ENCODE measurements around the gene FMNL2. TPM values are rescaled to one million over a fixed set of nuclear protein-coding genes. Genes with fewer than 3 reads are reported as not detected.

Gene FMNL2
- total and polyA plus RNA-seq, 4 experiments from 2014 or later, result 0.06 to 1.6 (median 0.94) TPM; not detected in 1

DNA sequence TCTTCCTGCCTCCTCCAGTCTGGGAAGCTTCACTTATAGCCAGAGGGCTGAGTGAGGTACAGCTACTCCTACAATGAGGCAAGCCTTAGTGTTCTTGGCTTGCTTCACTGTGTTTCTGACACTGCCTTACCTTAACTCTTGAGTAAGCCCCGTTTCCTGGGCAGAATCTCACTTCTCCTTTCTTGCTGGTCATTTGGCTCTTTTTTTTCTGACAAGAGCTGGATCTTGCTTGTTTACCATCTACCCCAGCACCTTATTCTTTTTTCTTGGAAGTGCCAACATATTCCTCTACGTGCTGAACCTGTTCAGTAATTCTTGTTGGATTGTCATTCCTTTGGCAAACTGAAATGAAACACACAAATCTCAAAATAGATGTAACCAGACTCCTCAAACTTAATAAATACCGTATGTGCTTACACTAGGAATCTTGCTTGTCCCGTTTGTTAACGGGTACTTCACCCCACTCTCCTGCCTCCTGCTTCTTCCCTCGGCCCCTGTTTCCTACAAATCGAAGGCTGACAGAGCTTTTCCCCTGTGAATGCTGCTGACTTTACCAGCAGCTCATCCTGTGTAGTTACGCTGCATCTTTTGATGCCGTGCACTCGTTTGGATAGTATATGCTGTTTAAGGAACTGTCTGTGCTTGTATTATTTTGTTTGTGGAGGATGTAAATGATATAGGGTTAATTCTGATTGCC lies 132.2 kb downstream of the FMNL2 start:
- DNase-seq, result no peak
- Mint-ChIP-seq H3K27me3 (peaks cover 2 to 5% of the 10 kb centered on the region in 2 donors), H3K4me3 (no peak overlapping the region), H3K9me3 (no peaks in the 10 kb centered on the region), H3K4me1 (peaks cover 0 to 10% (median 4%) of the 10 kb centered on the region in 4 donors), H3K27ac (no peak overlapping the region), H3K36me3 (no peaks in the 10 kb centered on the region)
- intact Hi-C loops (cut with micrococcal nuclease), result no loop called here
- ChIA-PET CTCF (ENCODE audit: partially characterized antibody) (no interaction called here), POLR2A (ENCODE audit: partially characterized antibody) (no interaction called here)
- Histone ChIP-seq H3K27me3 (ENCODE audit: insufficient read depth, low read length) (no peaks in the 10 kb centered on the region), H3K9me3 (ENCODE audit: control insufficient read depth in 1 of 2, low read length in 2 of 2) (no peaks in the 10 kb centered on the region), H3K4me1 (ENCODE audit: insufficient read depth, low read length) (no peaks in the 10 kb centered on the region), H3K4me3 (ENCODE audit: low read length in 2 of 2) (no peak overlapping the region), H3K36me3 (ENCODE audit: insufficient read depth, low read length) (no peaks in the 10 kb centered on the region), H3K27ac (ENCODE audit: low read depth, low read length) (no peak overlapping the region)

DNA sequence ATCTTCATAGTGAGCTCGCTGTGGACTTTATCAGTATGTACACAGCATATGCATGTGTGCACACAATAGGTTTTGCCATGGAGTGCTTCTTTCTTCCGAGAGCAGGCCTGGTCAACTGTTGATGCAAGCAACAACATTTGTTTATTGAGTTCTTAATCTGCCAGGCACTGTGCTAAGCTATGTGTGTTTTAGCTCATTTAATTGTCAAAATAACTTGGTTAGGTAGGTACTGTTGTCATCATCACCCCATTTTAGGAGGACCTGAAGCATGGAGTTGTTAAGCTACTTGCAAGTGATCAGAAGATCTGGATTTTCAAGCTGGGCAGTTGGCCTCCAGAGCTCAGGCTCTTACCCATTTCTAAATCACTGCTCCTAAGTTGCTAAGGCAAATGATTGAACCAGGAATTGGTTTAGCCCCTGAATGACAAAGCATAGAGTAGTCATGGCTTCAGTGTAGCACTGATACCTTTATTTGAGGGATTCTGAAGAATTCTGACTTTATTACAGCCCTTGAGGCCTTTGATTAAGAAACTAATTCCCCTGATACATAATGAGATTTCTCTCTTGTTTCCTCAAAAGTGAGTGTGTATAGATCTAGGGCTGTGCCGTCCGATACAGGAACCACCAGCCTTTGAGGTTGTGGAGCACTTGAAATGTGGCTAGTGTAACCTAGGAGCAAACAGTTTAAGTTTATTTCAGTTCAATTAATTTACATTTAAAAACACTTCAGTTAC lies 132.9 kb downstream of the FMNL2 start:
- Histone ChIP-seq H3K9me3 (ENCODE audit: control insufficient read depth in 1 of 2, low read length in 2 of 2) (no peaks in the 10 kb centered on the region), H3K4me3 (ENCODE audit: low read length in 2 of 2) (no peak overlapping the region), H3K27ac (ENCODE audit: low read depth, low read length) (no peak overlapping the region), H3K36me3 (ENCODE audit: insufficient read depth, low read length) (no peaks in the 10 kb centered on the region), H3K27me3 (ENCODE audit: insufficient read depth, low read length) (no peaks in the 10 kb centered on the region), H3K4me1 (ENCODE audit: insufficient read depth, low read length) (no peaks in the 10 kb centered on the region)
- Mint-ChIP-seq H3K9me3 (no peaks in the 10 kb centered on the region), H3K36me3 (no peaks in the 10 kb centered on the region), H3K4me1 (peaks cover 0 to 10% (median 4%) of the 10 kb centered on the region in 4 donors), H3K27ac (no peak overlapping the region), H3K27me3 (peaks cover 2 to 5% of the 10 kb centered on the region in 2 donors), H3K4me3 (no peak overlapping the region)
- intact Hi-C loops (cut with micrococcal nuclease), result no loop called here
- no peak for DNase-seq
- ChIA-PET POLR2A (ENCODE audit: partially characterized antibody) (no interaction called here), CTCF (ENCODE audit: partially characterized antibody) (no interaction called here)

DNA sequence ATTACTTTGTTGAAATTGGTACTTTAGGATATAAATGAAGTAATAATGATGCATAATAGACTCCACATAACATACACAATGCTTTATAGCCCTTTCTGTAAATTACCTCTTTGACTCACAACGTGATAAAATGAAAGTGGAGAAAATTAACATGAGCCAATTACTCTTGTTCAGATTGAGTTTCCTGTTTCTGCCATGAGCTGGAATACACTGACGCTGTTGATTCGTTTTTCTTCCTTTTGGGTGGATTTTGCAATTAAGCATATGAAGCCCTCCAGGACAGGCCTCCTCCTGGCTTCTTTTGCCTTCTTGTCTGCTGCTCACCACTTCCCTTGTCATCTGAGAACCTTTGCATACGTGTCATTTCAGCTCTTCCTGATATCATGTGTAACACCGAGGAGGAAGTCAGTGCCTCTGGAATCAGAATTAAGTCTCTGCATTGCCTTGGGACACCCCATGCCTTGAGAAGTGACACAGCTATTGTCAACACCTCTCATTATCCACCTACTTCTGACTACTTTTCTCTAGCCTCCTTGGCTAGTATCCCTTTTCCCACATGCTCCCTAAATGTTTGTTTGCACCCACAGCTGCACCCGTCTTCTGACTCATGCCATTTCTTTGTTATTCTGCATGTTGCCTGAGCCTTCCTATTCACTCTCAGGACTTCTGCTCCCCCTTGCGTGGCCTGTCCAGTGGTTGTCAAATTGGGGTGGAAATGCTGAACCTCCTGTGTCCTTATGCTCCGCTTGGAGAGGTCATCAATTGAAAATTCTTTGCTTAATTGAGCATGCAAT lies 134.1 kb downstream of the FMNL2 start:
- peaks cover 0 to 10% (median 4%) of the 10 kb centered on the region in 4 donors for H3K4me1 Mint-ChIP-seq
- peak overlapping the region in 2 of 8 donors; percentile 3 to 4 for H3K4me3 Mint-ChIP-seq
- CTCF ChIA-PET (ENCODE audit: partially characterized antibody), result no interaction called here
- no peaks in the 10 kb centered on the region for H3K9me3 Mint-ChIP-seq
- H3K36me3 Mint-ChIP-seq, result no peaks in the 10 kb centered on the region
- peaks cover 2 to 5% of the 10 kb centered on the region in 2 donors for H3K27me3 Mint-ChIP-seq
- POLR2A ChIA-PET (ENCODE audit: partially characterized antibody), result no interaction called here
- no peak for DNase-seq
- Histone ChIP-seq H3K4me1 (ENCODE audit: insufficient read depth, low read length) (no peaks in the 10 kb centered on the region), H3K9me3 (ENCODE audit: control insufficient read depth in 1 of 2, low read length in 2 of 2) (no peaks in the 10 kb centered on the region), H3K4me3 (ENCODE audit: low read length in 2 of 2) (no peak overlapping the region), H3K36me3 (ENCODE audit: insufficient read depth, low read length) (no peaks in the 10 kb centered on the region), H3K27ac (ENCODE audit: low read depth, low read length) (no peak overlapping the region), H3K27me3 (ENCODE audit: insufficient read depth, low read length) (no peaks in the 10 kb centered on the region)
- H3K27ac Mint-ChIP-seq, result peak overlapping the region in 2 of 7 donors; percentile 13 to 44
- intact Hi-C loops (cut with micrococcal nuclease), result no loop called here

DNA sequence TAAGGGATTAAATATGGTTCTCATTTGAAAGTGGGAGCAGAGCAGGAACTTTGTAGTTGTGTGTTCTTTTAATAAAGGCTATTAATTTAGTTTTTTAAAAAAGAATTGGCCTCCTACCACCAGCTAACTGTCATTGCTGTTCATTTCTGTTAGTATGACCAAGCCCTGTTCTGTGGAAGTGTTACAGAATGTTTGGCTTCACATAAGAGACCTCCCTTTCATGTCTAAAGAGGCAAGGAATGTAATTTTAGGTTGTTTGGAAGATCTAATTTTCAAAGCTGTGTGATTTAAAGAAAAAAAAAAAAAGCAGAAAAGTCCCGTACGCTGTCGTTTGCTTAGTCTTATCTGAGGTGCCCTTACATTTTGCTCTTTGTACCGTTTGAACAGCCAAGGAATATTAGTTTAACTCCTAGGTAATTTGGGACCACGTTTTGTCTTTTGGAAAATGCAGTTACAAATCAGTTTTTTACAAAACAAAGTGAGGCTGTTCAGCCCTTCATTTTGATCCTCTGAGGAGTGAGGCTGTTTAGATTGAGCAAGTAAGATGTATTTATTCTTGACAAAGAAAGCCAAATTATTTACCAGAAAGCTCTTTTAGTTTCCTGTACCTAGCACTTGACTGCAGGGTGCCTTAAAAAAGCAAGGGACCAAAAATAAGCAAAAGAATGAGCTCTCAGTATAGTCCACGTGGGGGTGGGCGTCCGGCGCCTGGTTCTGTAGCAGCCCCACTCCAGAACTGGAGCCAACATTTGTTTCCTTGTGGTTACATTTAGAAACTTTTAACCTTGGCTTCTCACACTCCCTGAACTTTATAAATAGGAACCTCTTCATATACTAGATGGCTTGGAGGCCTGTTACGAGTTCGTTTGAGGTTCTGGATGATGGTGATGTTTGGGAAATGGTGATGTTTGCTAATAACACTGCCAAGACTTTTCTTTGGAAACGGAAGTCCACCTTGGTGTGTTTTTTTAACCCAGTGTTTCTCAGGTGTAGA lies 136.2 kb downstream of the FMNL2 start:
- no peak overlapping the region for H3K4me3 Mint-ChIP-seq

DNA sequence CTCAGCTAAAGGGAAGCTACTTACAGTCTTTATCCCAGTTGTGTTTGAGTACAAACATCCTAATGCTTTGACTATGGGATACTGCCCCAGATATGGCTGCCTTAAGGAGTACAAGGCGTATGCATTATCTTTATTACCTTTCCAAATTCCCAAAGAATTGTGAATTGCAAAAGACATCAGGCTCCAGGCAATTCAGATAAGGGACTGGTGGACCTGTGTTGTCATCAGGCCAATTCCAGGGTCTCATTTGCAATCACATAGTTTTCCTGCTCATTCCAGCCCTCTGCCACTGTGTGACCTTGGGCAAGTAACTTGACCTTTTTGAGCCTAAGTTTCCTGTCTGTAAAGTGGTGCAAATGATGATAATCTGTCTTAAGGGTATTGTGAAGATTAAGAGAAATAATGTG lies 137.5 kb downstream of the FMNL2 start:
- CTCF ChIA-PET (ENCODE audit: partially characterized antibody), result no interaction called here

More for the DNA sequence above, 136.2 kb downstream of the FMNL2 start:
- ChIA-PET POLR2A (ENCODE audit: partially characterized antibody) (no interaction called here), CTCF (ENCODE audit: partially characterized antibody) (no interaction called here)
- intact Hi-C loops (cut with micrococcal nuclease), result no loop called here
- no peak for DNase-seq
- Mint-ChIP-seq H3K9me3 (no peaks in the 10 kb centered on the region), H3K27ac (no peak overlapping the region), H3K4me1 (peaks cover 0 to 10% (median 4%) of the 10 kb centered on the region in 4 donors), H3K36me3 (no peaks in the 10 kb centered on the region), H3K27me3 (peaks cover 0 to 2% of the 10 kb centered on the region in 2 donors)
- H3K27me3 ChIP-seq (ENCODE audit: insufficient read depth, low read length), result no peaks in the 10 kb centered on the region
- H3K4me3 ChIP-seq (ENCODE audit: low read length in 2 of 2), result no peak overlapping the region
- H3K4me1 ChIP-seq (ENCODE audit: insufficient read depth, low read length), result no peaks in the 10 kb centered on the region
- no peaks in the 10 kb centered on the region for H3K36me3 ChIP-seq (ENCODE audit: insufficient read depth, low read length)
- no peak overlapping the region for H3K27ac ChIP-seq (ENCODE audit: low read depth, low read length)
- H3K9me3 ChIP-seq (ENCODE audit: control insufficient read depth in 1 of 2, low read length in 2 of 2), result no peaks in the 10 kb centered on the region

DNA sequence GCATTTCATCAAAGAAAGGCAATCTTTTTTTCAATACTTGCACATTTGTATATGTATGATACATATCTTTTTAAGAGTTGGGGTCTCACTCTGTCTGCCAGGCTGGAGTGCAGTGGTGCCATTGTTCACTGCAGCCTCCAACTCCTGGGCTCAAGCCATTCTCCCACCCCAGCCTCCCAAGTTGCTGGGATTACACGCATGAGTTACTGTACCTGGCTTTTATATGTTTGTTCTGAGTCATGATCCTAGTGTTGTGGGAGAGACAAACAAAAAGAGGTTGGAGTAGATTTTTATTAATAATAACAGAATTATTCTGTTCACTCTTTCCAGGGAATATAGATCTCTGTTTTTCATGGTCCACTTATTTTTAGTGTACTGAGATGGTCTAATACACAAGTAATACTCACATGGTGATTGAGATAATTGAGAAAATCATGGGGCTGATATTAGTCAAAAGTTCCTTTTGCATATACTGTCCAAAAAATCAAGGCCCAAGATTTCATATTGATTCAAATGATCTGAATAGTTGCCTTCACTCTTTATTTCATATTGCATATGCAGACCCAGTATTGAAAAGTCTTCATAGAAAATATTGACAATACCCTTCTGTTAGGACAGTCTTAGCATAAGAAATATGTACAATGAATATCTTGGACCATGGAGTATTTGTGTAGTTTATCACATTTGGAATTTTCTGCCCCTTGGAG lies 138.3 kb downstream of the FMNL2 start:
- Histone ChIP-seq H3K27me3 (ENCODE audit: insufficient read depth, low read length) (no peaks in the 10 kb centered on the region), H3K36me3 (ENCODE audit: insufficient read depth, low read length) (no peaks in the 10 kb centered on the region), H3K4me3 (ENCODE audit: low read length in 2 of 2) (no peak overlapping the region), H3K27ac (ENCODE audit: low read depth, low read length) (no peak overlapping the region), H3K4me1 (ENCODE audit: insufficient read depth, low read length) (no peaks in the 10 kb centered on the region), H3K9me3 (ENCODE audit: control insufficient read depth in 1 of 2, low read length in 2 of 2) (no peaks in the 10 kb centered on the region)
- peaks cover 0 to 2% of the 10 kb centered on the region in 2 donors for H3K27me3 Mint-ChIP-seq
- no peak overlapping the region for H3K4me3 Mint-ChIP-seq
- no peak for DNase-seq
- ChIA-PET CTCF (ENCODE audit: partially characterized antibody) (no interaction called here), POLR2A (ENCODE audit: partially characterized antibody) (no interaction called here)
- H3K36me3 Mint-ChIP-seq, result no peaks in the 10 kb centered on the region
- no peak overlapping the region for H3K27ac Mint-ChIP-seq
- peaks cover 0 to 10% (median 4%) of the 10 kb centered on the region in 4 donors for H3K4me1 Mint-ChIP-seq
- H3K9me3 Mint-ChIP-seq, result no peaks in the 10 kb centered on the region
- intact Hi-C loops (cut with micrococcal nuclease), result no loop called here

More for the DNA sequence above, 137.5 kb downstream of the FMNL2 start:
- Mint-ChIP-seq H3K4me1 (peaks cover 0 to 10% (median 4%) of the 10 kb centered on the region in 4 donors), H3K27me3 (peaks cover 1 to 2% of the 10 kb centered on the region in 2 donors), H3K27ac (no peak overlapping the region), H3K4me3 (no peak overlapping the region), H3K9me3 (no peaks in the 10 kb centered on the region), H3K36me3 (no peaks in the 10 kb centered on the region)
- Histone ChIP-seq H3K27ac (ENCODE audit: low read depth, low read length) (no peak overlapping the region), H3K4me1 (ENCODE audit: insufficient read depth, low read length) (no peaks in the 10 kb centered on the region), H3K27me3 (ENCODE audit: insufficient read depth, low read length) (no peaks in the 10 kb centered on the region), H3K9me3 (ENCODE audit: control insufficient read depth in 1 of 2, low read length in 2 of 2) (no peaks in the 10 kb centered on the region), H3K4me3 (ENCODE audit: low read length in 2 of 2) (no peak overlapping the region), H3K36me3 (ENCODE audit: insufficient read depth, low read length) (no peaks in the 10 kb centered on the region)
- intact Hi-C loops (cut with micrococcal nuclease), result no loop called here
- POLR2A ChIA-PET (ENCODE audit: partially characterized antibody), result no interaction called here
- no peak for DNase-seq

Measured in CD4-positive, alpha-beta memory T cell (primary cell).